Osteoblast (primary cell): ENCODE results near the gene B4GALNT2. TPM values are rescaled to one million over a fixed set of nuclear protein-coding genes. Genes with fewer than 3 reads are reported as not detected.
"Not testable (repeated sequence)": the region's sequence is repeated elsewhere in the genome, so short reads cannot be mapped to it uniquely, and the experiment has no call there.

Experiments used
- DNase-seq: peaks from one replicate; pipeline ENCODE4 v3.0.0; 2011; ENCODE audit warnings: low spot score, mixed read lengths; ENCODE audit not compliant: insufficient read length; ENCODE audit errors: missing footprints
- H2AFZ ChIP-seq: 2 replicates; pipeline ENCODE4 v1.6.0; 2011; ENCODE audit warnings: mild to moderate bottlenecking, low read length
- H3K27ac ChIP-seq: 2 replicates; pipeline ENCODE4 v1.5.1; 2011; ENCODE audit warnings: mild to moderate bottlenecking, low read depth, low read length, moderate library complexity
- H3K27me3 ChIP-seq: 2 replicates; pipeline ENCODE4 v1.6.0; 2012; ENCODE audit warnings: mild to moderate bottlenecking, control low read depth, inconsistent platforms, low read length, moderate library complexity; ENCODE audit not compliant: insufficient read depth
- H3K36me3 ChIP-seq: 2 replicates; pipeline ENCODE4 v1.5.1; 2011; ENCODE audit warnings: mild to moderate bottlenecking, low read length, control low read depth, moderate library complexity; ENCODE audit not compliant: insufficient read depth
- H3K4me1 ChIP-seq: 2 replicates; pipeline ENCODE4 v1.5.1; 2011; ENCODE audit warnings: mild to moderate bottlenecking, low read length, control low read depth, moderate library complexity; ENCODE audit not compliant: insufficient read depth
- H3K4me2 ChIP-seq: 2 replicates; pipeline ENCODE4 v1.6.0; 2011; ENCODE audit warnings: mild to moderate bottlenecking, low read length; ENCODE audit not compliant: insufficient read depth
- H3K4me3 ChIP-seq: fragments of 200-600 bp; sonication (generic); 3 replicates; pipeline ENCODE4 v1.5.1; 2012; ENCODE audit warnings: mild to moderate bottlenecking, low read length, inconsistent platforms; ENCODE audit not compliant: insufficient read depth
- H3K79me2 ChIP-seq: 2 replicates; pipeline ENCODE4 v1.6.0; 2012; ENCODE audit warnings: mild to moderate bottlenecking, low read length, control low read depth, inconsistent platforms; ENCODE audit not compliant: insufficient read depth
- H3K9me3 ChIP-seq: 2 replicates; pipeline ENCODE4 v1.5.1; 2011; ENCODE audit warnings: low read depth, low read length, control low read depth
- H4K20me1 ChIP-seq: 2 replicates; pipeline ENCODE4 v1.6.0; 2012; ENCODE audit warnings: mild to moderate bottlenecking, low read length, control low read depth; ENCODE audit not compliant: insufficient read depth
- CTCF ChIP-seq: IDR thresholded peaks from 2 replicates; pipeline ENCODE4 v1.5.1; 2011; ENCODE audit warnings: mild to moderate bottlenecking, low read depth, low read length, moderate library complexity; ENCODE audit errors: extremely low read depth
- total RNA-seq: library from RNA; depleted of rRNA; stranded (reverse); fragments of >200 nt; gene quantifications from 2 replicates; pipeline ENCODE4 v1.2.3, GENCODE V29; 2012

Gene B4GALNT2
- total RNA-seq, 1 donor = under 0.01 TPM

DNA sequence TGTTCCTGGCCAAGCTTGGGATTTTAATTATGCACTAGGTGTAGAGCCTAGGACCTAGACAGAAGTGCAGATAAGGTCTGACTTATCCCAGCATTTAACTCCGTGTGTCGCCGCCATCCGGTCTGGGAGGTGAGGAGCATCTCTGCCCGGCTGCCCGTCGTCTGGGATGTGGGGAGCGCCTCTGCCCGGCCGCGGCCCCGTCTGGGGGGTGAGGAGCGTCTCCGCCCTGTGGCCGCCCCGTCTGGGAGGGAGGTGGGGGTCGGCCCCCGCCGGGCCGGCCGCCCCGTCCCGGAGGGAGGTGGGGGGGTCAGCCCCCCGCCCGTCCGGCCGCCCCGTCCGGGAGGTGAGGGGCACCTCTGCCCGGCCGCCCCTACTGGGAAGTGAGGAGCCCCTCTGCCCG is 7.1 kb upstream of the B4GALNT2 start:
- Histone ChIP-seq H3K36me3 (no peaks in the 10 kb centered on the region), H3K79me2 (no peaks in the 10 kb centered on the region), H3K27me3 (peaks cover 10% of the 10 kb centered on the region), H3K27ac (no peak overlapping the region), H2AFZ (no peak overlapping the region), H3K4me1 (no peaks in the 10 kb centered on the region), H3K4me3 (no peak overlapping the region), H4K20me1 (no peaks in the 10 kb centered on the region), H3K4me2 (no peak overlapping the region), H3K9me3 (peaks cover 8% of the 10 kb centered on the region)
- DNase-seq = no peak
- TF ChIP-seq CTCF = no peak

DNA sequence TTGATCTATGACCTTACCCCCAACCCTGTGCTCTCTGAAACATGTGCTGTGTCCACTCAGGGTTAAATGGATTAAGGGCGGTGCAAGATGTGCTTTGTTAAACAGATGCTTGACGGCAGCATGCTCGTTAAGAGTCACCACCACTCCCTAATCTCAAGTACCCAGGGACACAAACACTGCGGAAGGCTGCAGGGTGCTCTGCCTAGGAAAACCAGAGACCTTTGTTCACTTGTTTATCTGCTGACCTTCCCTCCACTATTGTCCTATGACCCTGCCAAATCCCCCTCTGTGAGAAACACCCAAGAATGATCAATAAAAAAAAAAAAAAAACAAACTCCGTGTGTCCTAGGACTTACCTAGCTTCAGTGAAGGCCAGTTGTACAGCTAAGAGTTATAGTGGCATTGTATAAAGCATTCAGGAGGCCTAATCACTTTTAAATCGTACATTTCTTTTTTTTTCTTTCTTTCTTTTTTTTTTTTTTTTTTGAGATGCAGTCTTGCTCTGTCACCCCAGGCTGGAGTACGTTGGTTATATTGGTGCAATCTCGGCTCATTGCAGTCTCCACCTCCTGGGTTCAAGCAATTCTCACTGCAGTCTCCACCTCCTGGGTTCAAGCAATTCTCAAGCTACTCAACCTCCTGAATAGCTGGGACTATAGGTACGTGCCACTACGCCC is 6.2 kb upstream of the B4GALNT2 start:
- H2AFZ ChIP-seq, H4K20me1 ChIP-seq, H3K4me2 ChIP-seq, H3K79me2 ChIP-seq, DNase-seq, H3K36me3 ChIP-seq, H3K4me3 ChIP-seq, H3K4me1 ChIP-seq, H3K9me3 ChIP-seq, H3K27ac ChIP-seq, H3K27me3 ChIP-seq: not testable (repeated sequence)

- not testable (repeated sequence) for H3K9me3 ChIP-seq, DNase-seq, H2AFZ ChIP-seq, H3K79me2 ChIP-seq, H3K4me1 ChIP-seq, H3K4me2 ChIP-seq, H3K27ac ChIP-seq, H3K4me3 ChIP-seq, H3K36me3 ChIP-seq, H4K20me1 ChIP-seq
- H3K27me3 ChIP-seq = peaks cover 36% of the 10 kb centered on the region
These were observed 3.1 kb upstream of the B4GALNT2 start for GRCh38 chr17:49129359-49129950.

DNA sequence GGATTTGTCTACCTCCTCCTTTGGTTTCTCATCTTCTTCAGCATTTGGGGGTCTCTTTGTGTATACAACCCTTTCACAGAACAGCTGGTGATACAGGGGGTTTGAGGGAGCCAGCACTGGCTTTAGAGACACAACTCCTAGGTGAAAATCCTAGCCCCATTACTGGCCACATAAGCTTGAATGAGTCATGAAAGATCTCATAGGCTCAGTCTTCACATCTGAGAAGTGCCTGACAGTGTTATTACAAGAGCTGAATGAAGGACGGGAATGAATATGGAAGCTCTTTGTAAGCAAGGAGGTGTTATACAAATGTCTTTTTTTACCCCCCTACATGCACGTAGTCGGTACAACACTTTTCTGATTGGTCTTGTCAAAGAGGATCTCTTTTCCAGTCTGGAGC is 1.7 kb upstream of the B4GALNT2 start:
- H3K27me3 ChIP-seq = peaks cover 36% of the 10 kb centered on the region
- no peak overlapping the region for H3K4me3 ChIP-seq
- H3K27ac ChIP-seq = no peak overlapping the region
- no peaks in the 10 kb centered on the region for H3K79me2 ChIP-seq
- H3K4me1 ChIP-seq = no peaks in the 10 kb centered on the region
- H3K36me3 ChIP-seq = no peaks in the 10 kb centered on the region
- DNase-seq = peak; percentile 78
- no peak for TF ChIP-seq CTCF
- no peak overlapping the region for H2AFZ ChIP-seq
- H4K20me1 ChIP-seq = no peaks in the 10 kb centered on the region
- H3K9me3 ChIP-seq = peaks cover 8% of the 10 kb centered on the region
- no peak overlapping the region for H3K4me2 ChIP-seq

DNA sequence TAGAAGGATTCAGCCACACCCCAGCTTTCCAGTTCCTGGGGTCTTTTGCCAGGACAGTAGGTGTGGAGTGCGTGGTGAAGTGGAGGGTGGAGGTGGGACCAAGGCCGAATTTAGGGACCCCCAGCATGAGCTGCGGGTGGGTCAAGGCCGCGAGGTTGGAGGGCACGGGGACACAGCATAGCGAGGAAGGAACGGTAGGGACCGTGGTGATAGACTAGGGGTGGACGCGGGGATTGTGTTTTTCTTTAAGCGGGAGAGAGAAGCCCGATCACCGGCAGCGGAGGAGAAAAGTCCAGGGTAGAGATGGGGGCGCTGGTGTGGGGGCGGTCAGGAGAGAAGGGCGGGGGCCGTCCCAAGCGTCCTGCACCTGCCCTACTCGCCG is 261 bp upstream of the B4GALNT2 start:
- Histone ChIP-seq H3K4me1 (no peaks in the 10 kb centered on the region), H3K9me3 (peaks cover 8% of the 10 kb centered on the region), H2AFZ (peak overlapping the region; percentile 65), H3K27me3 (peaks cover 36% of the 10 kb centered on the region), H3K36me3 (no peaks in the 10 kb centered on the region), H4K20me1 (no peaks in the 10 kb centered on the region), H3K27ac (no peak overlapping the region), H3K4me3 (peak overlapping the region; percentile 60), H3K4me2 (peak overlapping the region; percentile 85), H3K79me2 (no peaks in the 10 kb centered on the region)
- no peak for TF ChIP-seq CTCF
- DNase-seq = peak; percentile 78
